Mammary epithelial cell (primary cell): ENCODE data around the gene PTPRT.

Experiments
- CTCF ChIP-seq, 2 donors: IDR thresholded peaks in 1 of 2; conservative IDR thresholded peaks in 1 of 2; 2 replicates each; pipeline ENCODE4 v1.5.1; 2011 to 2012; ENCODE audit warnings: inconsistent platforms in 2 of 2, low read length in 2 of 2, mild to moderate bottlenecking in 2 of 2, control low read depth in 1 of 2, low read depth in 1 of 2; ENCODE audit not compliant: insufficient read depth in 1 of 2; ENCODE audit errors: extremely low read depth in 1 of 2
- EZH2 ChIP-seq: IDR thresholded peaks from 2 replicates; pipeline ENCODE4 v1.6.1; 2012; ENCODE audit warnings: low read length, inconsistent platforms, borderline replicate concordance

GRCh38 chr20:42721923-42722322 lies 467.8 kb downstream of the PTPRT start:
- TF ChIP-seq CTCF (conservative IDR thresholded peaks at IDR 0.05 in 1 of 2, IDR thresholded peaks at IDR 0.05 in 1 of 2; ENCODE audit: extremely low read depth in 1 of 2, insufficient read depth in 1 of 2, low read depth in 1 of 2, low read length in 2 of 2) (no peak), EZH2 (no peak)
